ENCODE results near the gene USP47.

USP47 gene

GRCh38 chr11:11915625-11916024, 73.9 kb downstream of the USP47 start:
- Mint-ChIP-seq H3K9me3 (no peaks in the 10 kb centered on the region), H3K4me3 (no peak overlapping the region), H3K4me1 (ENCODE audit: low read depth) (peaks cover 4% of the 10 kb centered on the region), H3K27me3 (no peaks in the 10 kb centered on the region), H3K36me3 (ENCODE audit: low read depth) (peaks cover 64% of the 10 kb centered on the region), H3K27ac (no peak overlapping the region)
- no peak for DNase-seq

- DNase-seq: no peak
- Mint-ChIP-seq H3K4me1 (ENCODE audit: low read depth) (peaks cover 4% of the 10 kb centered on the region), H3K27me3 (no peaks in the 10 kb centered on the region), H3K4me3 (no peak overlapping the region), H3K27ac (no peak overlapping the region), H3K36me3 (ENCODE audit: low read depth) (peaks cover 60% of the 10 kb centered on the region), H3K9me3 (no peaks in the 10 kb centered on the region)
Measured at GRCh38 chr11:11916981-11917399, 75.2 kb downstream of the USP47 start.

GRCh38 chr11:11923828-11924227, 82.1 kb downstream of the USP47 start:
- H3K4me1 Mint-ChIP-seq (ENCODE audit: low read depth): peaks cover 13% of the 10 kb centered on the region
- peaks cover 78% of the 10 kb centered on the region for H3K36me3 Mint-ChIP-seq (ENCODE audit: low read depth)
- no peak overlapping the region for H3K4me3 Mint-ChIP-seq
- no peak for DNase-seq
- H3K27me3 Mint-ChIP-seq: no peaks in the 10 kb centered on the region
- no peaks in the 10 kb centered on the region for H3K9me3 Mint-ChIP-seq
- H3K27ac Mint-ChIP-seq: no peak overlapping the region

- Mint-ChIP-seq H3K9me3 (no peaks in the 10 kb centered on the region), H3K4me1 (ENCODE audit: low read depth) (peaks cover 6% of the 10 kb centered on the region), H3K27me3 (no peaks in the 10 kb centered on the region), H3K4me3 (no peak overlapping the region), H3K36me3 (ENCODE audit: low read depth) (peaks cover 85% of the 10 kb centered on the region), H3K27ac (no peak overlapping the region)
- no peak for DNase-seq
Measured at GRCh38 chr11:11929920-11930319, 88.1 kb downstream of the USP47 start.

GRCh38 chr11:11931461-11932055, 89.8 kb downstream of the USP47 start:
- DNase-seq: no peak
- Mint-ChIP-seq H3K36me3 (ENCODE audit: low read depth) (peaks cover 82% of the 10 kb centered on the region), H3K27ac (no peak overlapping the region), H3K27me3 (no peaks in the 10 kb centered on the region), H3K4me1 (ENCODE audit: low read depth) (peaks cover 1% of the 10 kb centered on the region), H3K4me3 (no peak overlapping the region), H3K9me3 (no peaks in the 10 kb centered on the region)

GRCh38 chr11:11935536-11935935, 93.8 kb downstream of the USP47 start:
- Mint-ChIP-seq H3K4me1 (ENCODE audit: low read depth) (no peaks in the 10 kb centered on the region), H3K9me3 (no peaks in the 10 kb centered on the region), H3K27me3 (no peaks in the 10 kb centered on the region), H3K27ac (no peak overlapping the region), H3K36me3 (ENCODE audit: low read depth) (peaks cover 92% of the 10 kb centered on the region), H3K4me3 (no peak overlapping the region)
- DNase-seq: no peak

- Mint-ChIP-seq H3K9me3 (no peaks in the 10 kb centered on the region), H3K27ac (peak overlapping the region; percentile 14), H3K4me3 (no peak overlapping the region), H3K27me3 (no peaks in the 10 kb centered on the region), H3K4me1 (ENCODE audit: low read depth) (no peaks in the 10 kb centered on the region), H3K36me3 (ENCODE audit: low read depth) (peaks cover 90% of the 10 kb centered on the region)
- no peak for DNase-seq
Measured at GRCh38 chr11:11937433-11937832, 95.7 kb downstream of the USP47 start.

- Mint-ChIP-seq H3K27ac (no peak overlapping the region), H3K9me3 (no peaks in the 10 kb centered on the region), H3K36me3 (ENCODE audit: low read depth) (peaks cover 90% of the 10 kb centered on the region), H3K4me3 (no peak overlapping the region), H3K4me1 (ENCODE audit: low read depth) (no peaks in the 10 kb centered on the region), H3K27me3 (no peaks in the 10 kb centered on the region)
- no peak for DNase-seq
Measured at GRCh38 chr11:11937957-11938356, 96.2 kb downstream of the USP47 start.

GRCh38 chr11:11940551-11940950, 98.8 kb downstream of the USP47 start:
- Mint-ChIP-seq H3K27me3 (no peaks in the 10 kb centered on the region), H3K27ac (no peak overlapping the region), H3K36me3 (ENCODE audit: low read depth) (peaks cover 89% of the 10 kb centered on the region), H3K9me3 (no peaks in the 10 kb centered on the region), H3K4me1 (ENCODE audit: low read depth) (no peaks in the 10 kb centered on the region), H3K4me3 (no peak overlapping the region)
- no peak for DNase-seq

- Mint-ChIP-seq H3K9me3 (no peaks in the 10 kb centered on the region), H3K27ac (no peak overlapping the region), H3K4me1 (ENCODE audit: low read depth) (no peaks in the 10 kb centered on the region), H3K36me3 (ENCODE audit: low read depth) (peaks cover 89% of the 10 kb centered on the region), H3K4me3 (no peak overlapping the region), H3K27me3 (no peaks in the 10 kb centered on the region)
- no peak for DNase-seq
Measured at GRCh38 chr11:11942668-11943067, 100.9 kb downstream of the USP47 start.

- H3K27ac Mint-ChIP-seq: no peak overlapping the region
- no peaks in the 10 kb centered on the region for H3K9me3 Mint-ChIP-seq
- no peak for DNase-seq
- peaks cover 87% of the 10 kb centered on the region for H3K36me3 Mint-ChIP-seq (ENCODE audit: low read depth)
- no peaks in the 10 kb centered on the region for H3K4me1 Mint-ChIP-seq (ENCODE audit: low read depth)
- no peaks in the 10 kb centered on the region for H3K27me3 Mint-ChIP-seq
- no peak overlapping the region for H3K4me3 Mint-ChIP-seq
Measured at GRCh38 chr11:11944444-11944843, 102.7 kb downstream of the USP47 start.

- H3K36me3 Mint-ChIP-seq (ENCODE audit: low read depth): peaks cover 89% of the 10 kb centered on the region
- H3K9me3 Mint-ChIP-seq: no peaks in the 10 kb centered on the region
- no peaks in the 10 kb centered on the region for H3K27me3 Mint-ChIP-seq
- no peak for DNase-seq
- no peak overlapping the region for H3K4me3 Mint-ChIP-seq
- no peak overlapping the region for H3K27ac Mint-ChIP-seq
- H3K4me1 Mint-ChIP-seq (ENCODE audit: low read depth): no peaks in the 10 kb centered on the region
Measured at GRCh38 chr11:11946180-11946579, 104.4 kb downstream of the USP47 start.

GRCh38 chr11:11946878-11947277, 105.1 kb downstream of the USP47 start:
- peaks cover 90% of the 10 kb centered on the region for H3K36me3 Mint-ChIP-seq (ENCODE audit: low read depth)
- H3K27ac Mint-ChIP-seq: no peak overlapping the region

GRCh38 chr11:11947825-11948224, 106.1 kb downstream of the USP47 start:
- H3K4me1 Mint-ChIP-seq (ENCODE audit: low read depth): no peaks in the 10 kb centered on the region
- H3K9me3 Mint-ChIP-seq: no peaks in the 10 kb centered on the region
- H3K36me3 Mint-ChIP-seq (ENCODE audit: low read depth): peaks cover 89% of the 10 kb centered on the region
- H3K27me3 Mint-ChIP-seq: no peaks in the 10 kb centered on the region
- no peak for DNase-seq
- peak overlapping the region; percentile 35 for H3K27ac Mint-ChIP-seq
- H3K4me3 Mint-ChIP-seq: no peak overlapping the region

More at GRCh38 chr11:11946878-11947277, 105.1 kb downstream of the USP47 start:
- Mint-ChIP-seq H3K9me3 (no peaks in the 10 kb centered on the region), H3K27me3 (no peaks in the 10 kb centered on the region), H3K4me1 (ENCODE audit: low read depth) (no peaks in the 10 kb centered on the region), H3K4me3 (no peak overlapping the region)
- no peak for DNase-seq

- Mint-ChIP-seq H3K9me3 (no peaks in the 10 kb centered on the region), H3K4me1 (ENCODE audit: low read depth) (no peaks in the 10 kb centered on the region), H3K27me3 (no peaks in the 10 kb centered on the region), H3K4me3 (no peak overlapping the region), H3K36me3 (ENCODE audit: low read depth) (peaks cover 89% of the 10 kb centered on the region), H3K27ac (peak overlapping the region; percentile 35)
- DNase-seq: no peak
Measured at GRCh38 chr11:11948242-11948947, 106.6 kb downstream of the USP47 start.
